ENCODE measurements around the gene ECHDC1.

The ECHDC1 gene

GRCh38 chr6:127367023-127367375 is 23.6 kb upstream of the ECHDC1 start:
- Histone ChIP-seq H3K9me3 (ENCODE audit: control insufficient read depth in 1 of 2, low read length in 2 of 2) (peaks cover 0 to 4% of the 10 kb centered on the region in 2 donors), H3K36me3 (ENCODE audit: control insufficient read depth in 1 of 2, insufficient read depth in 2 of 2, low read length in 2 of 2) (peaks cover 0 to 4% of the 10 kb centered on the region in 2 donors), H3K4me3 (ENCODE audit: low read depth in 1 of 2, low read length in 2 of 2) (no peak overlapping the region), H3K27me3 (ENCODE audit: low read depth, low read length) (no peaks in the 10 kb centered on the region), H3K27ac (ENCODE audit: low read length) (no peak overlapping the region), H3K4me1 (ENCODE audit: control insufficient read depth in 1 of 2, insufficient read depth in 2 of 2, low read length in 2 of 2) (no peaks in the 10 kb centered on the region)

- Histone ChIP-seq H3K27me3 (ENCODE audit: low read depth, low read length) (no peaks in the 10 kb centered on the region), H3K4me1 (ENCODE audit: control insufficient read depth in 1 of 2, insufficient read depth in 2 of 2, low read length in 2 of 2) (no peaks in the 10 kb centered on the region), H3K9me3 (ENCODE audit: control insufficient read depth in 1 of 2, low read length in 2 of 2) (no peaks in the 10 kb centered on the region), H3K27ac (ENCODE audit: low read length) (peak overlapping the region; percentile 18), H3K4me3 (ENCODE audit: low read depth in 1 of 2, low read length in 2 of 2) (peak overlapping the region in 1 of 2 donors; percentile 36), H3K36me3 (ENCODE audit: control insufficient read depth in 1 of 2, insufficient read depth in 2 of 2, low read length in 2 of 2) (peaks cover 0 to 4% of the 10 kb centered on the region in 2 donors)
Measured at GRCh38 chr6:127366282-127367022, 23.0 kb upstream of the ECHDC1 start.

GRCh38 chr6:127365874-127366273 is 22.5 kb upstream of the ECHDC1 start:
- H3K36me3 ChIP-seq (ENCODE audit: control insufficient read depth in 1 of 2, insufficient read depth in 2 of 2, low read length in 2 of 2) = peaks cover 0 to 4% of the 10 kb centered on the region in 2 donors
- no peaks in the 10 kb centered on the region for H3K9me3 ChIP-seq (ENCODE audit: control insufficient read depth in 1 of 2, low read length in 2 of 2)
- H3K4me3 ChIP-seq (ENCODE audit: low read depth in 1 of 2, low read length in 2 of 2) = peak overlapping the region in 1 of 2 donors; percentile 36
- H3K4me1 ChIP-seq (ENCODE audit: control insufficient read depth in 1 of 2, insufficient read depth in 2 of 2, low read length in 2 of 2) = no peaks in the 10 kb centered on the region
- H3K27me3 ChIP-seq (ENCODE audit: low read depth, low read length) = no peaks in the 10 kb centered on the region
- H3K27ac ChIP-seq (ENCODE audit: low read length) = peak overlapping the region; percentile 18

- no peaks in the 10 kb centered on the region for H3K27me3 ChIP-seq (ENCODE audit: low read depth, low read length)
- peaks cover 0 to 5% of the 10 kb centered on the region in 2 donors for H3K9me3 ChIP-seq (ENCODE audit: control insufficient read depth in 1 of 2, low read length in 2 of 2)
- H3K4me3 ChIP-seq (ENCODE audit: low read depth in 1 of 2, low read length in 2 of 2) = no peak overlapping the region
- no peak overlapping the region for H3K27ac ChIP-seq (ENCODE audit: low read length)
- H3K36me3 ChIP-seq (ENCODE audit: control insufficient read depth in 1 of 2, insufficient read depth in 2 of 2, low read length in 2 of 2) = no peaks in the 10 kb centered on the region
- no peaks in the 10 kb centered on the region for H3K4me1 ChIP-seq (ENCODE audit: control insufficient read depth in 1 of 2, insufficient read depth in 2 of 2, low read length in 2 of 2)
Measured at GRCh38 chr6:127352524-127352923, 9.1 kb upstream of the ECHDC1 start.

GRCh38 chr6:127349980-127350379 is 6.6 kb upstream of the ECHDC1 start:
- no peak overlapping the region for H3K4me3 ChIP-seq (ENCODE audit: low read depth in 1 of 2, low read length in 2 of 2)
- H3K4me1 ChIP-seq (ENCODE audit: control insufficient read depth in 1 of 2, insufficient read depth in 2 of 2, low read length in 2 of 2) = no peaks in the 10 kb centered on the region
- H3K36me3 ChIP-seq (ENCODE audit: control insufficient read depth in 1 of 2, insufficient read depth in 2 of 2, low read length in 2 of 2) = no peaks in the 10 kb centered on the region
- H3K9me3 ChIP-seq (ENCODE audit: control insufficient read depth in 1 of 2, low read length in 2 of 2) = peaks cover 0 to 5% of the 10 kb centered on the region in 2 donors
- H3K27me3 ChIP-seq (ENCODE audit: low read depth, low read length) = no peaks in the 10 kb centered on the region
- no peak overlapping the region for H3K27ac ChIP-seq (ENCODE audit: low read length)

GRCh38 chr6:127348028-127348661 is 4.7 kb upstream of the ECHDC1 start:
- H3K4me1 ChIP-seq (ENCODE audit: control insufficient read depth in 1 of 2, insufficient read depth in 2 of 2, low read length in 2 of 2) = no peaks in the 10 kb centered on the region

GRCh38 chr6:127347178-127347577 is 3.8 kb upstream of the ECHDC1 start:
- Histone ChIP-seq H3K27ac (ENCODE audit: low read length) (no peak overlapping the region), H3K4me1 (ENCODE audit: control insufficient read depth in 1 of 2, insufficient read depth in 2 of 2, low read length in 2 of 2) (peaks cover under 1 to 3% of the 10 kb centered on the region in 2 donors), H3K36me3 (ENCODE audit: control insufficient read depth in 1 of 2, insufficient read depth in 2 of 2, low read length in 2 of 2) (no peaks in the 10 kb centered on the region)

More at GRCh38 chr6:127348028-127348661, 4.7 kb upstream of the ECHDC1 start:
- no peak overlapping the region for H3K27ac ChIP-seq (ENCODE audit: low read length)
- peaks cover 0 to 5% of the 10 kb centered on the region in 2 donors for H3K9me3 ChIP-seq (ENCODE audit: control insufficient read depth in 1 of 2, low read length in 2 of 2)
- H3K4me3 ChIP-seq (ENCODE audit: low read depth in 1 of 2, low read length in 2 of 2) = no peak overlapping the region
- no peaks in the 10 kb centered on the region for H3K36me3 ChIP-seq (ENCODE audit: control insufficient read depth in 1 of 2, insufficient read depth in 2 of 2, low read length in 2 of 2)
- H3K27me3 ChIP-seq (ENCODE audit: low read depth, low read length) = no peaks in the 10 kb centered on the region

GRCh38 chr6:127345521-127345920 is 2.1 kb upstream of the ECHDC1 start:
- H3K27ac ChIP-seq (ENCODE audit: low read length) = no peak overlapping the region

More at GRCh38 chr6:127347178-127347577, 3.8 kb upstream of the ECHDC1 start:
- Histone ChIP-seq H3K9me3 (ENCODE audit: control insufficient read depth in 1 of 2, low read length in 2 of 2) (peaks cover 0 to 5% of the 10 kb centered on the region in 2 donors), H3K4me3 (ENCODE audit: low read depth in 1 of 2, low read length in 2 of 2) (no peak overlapping the region), H3K27me3 (ENCODE audit: low read depth, low read length) (no peaks in the 10 kb centered on the region)

GRCh38 chr6:127343809-127344659 is 625 bp upstream of the ECHDC1 start:
- Histone ChIP-seq H3K4me3 (ENCODE audit: low read depth in 1 of 2, low read length in 2 of 2) (peak overlapping the region; percentile 80 to 92), H3K9me3 (ENCODE audit: control insufficient read depth in 1 of 2, low read length in 2 of 2) (no peaks in the 10 kb centered on the region), H3K4me1 (ENCODE audit: control insufficient read depth in 1 of 2, insufficient read depth in 2 of 2, low read length in 2 of 2) (peaks cover 8 to 26% of the 10 kb centered on the region in 2 donors), H3K36me3 (ENCODE audit: control insufficient read depth in 1 of 2, insufficient read depth in 2 of 2, low read length in 2 of 2) (no peaks in the 10 kb centered on the region), H3K27ac (ENCODE audit: low read length) (peak overlapping the region; percentile 83), H3K27me3 (ENCODE audit: low read depth, low read length) (no peaks in the 10 kb centered on the region)

More at GRCh38 chr6:127345521-127345920, 2.1 kb upstream of the ECHDC1 start:
- Histone ChIP-seq H3K27me3 (ENCODE audit: low read depth, low read length) (no peaks in the 10 kb centered on the region), H3K4me1 (ENCODE audit: control insufficient read depth in 1 of 2, insufficient read depth in 2 of 2, low read length in 2 of 2) (peaks cover 8 to 15% of the 10 kb centered on the region in 2 donors), H3K36me3 (ENCODE audit: control insufficient read depth in 1 of 2, insufficient read depth in 2 of 2, low read length in 2 of 2) (no peaks in the 10 kb centered on the region), H3K9me3 (ENCODE audit: control insufficient read depth in 1 of 2, low read length in 2 of 2) (peaks cover 0 to 4% of the 10 kb centered on the region in 2 donors), H3K4me3 (ENCODE audit: low read depth in 1 of 2, low read length in 2 of 2) (no peak overlapping the region)

GRCh38 chr6:127342296-127342945 is 988 bp downstream of the ECHDC1 start:
- Histone ChIP-seq H3K4me1 (ENCODE audit: control insufficient read depth in 1 of 2, insufficient read depth in 2 of 2, low read length in 2 of 2) (peaks cover 8 to 30% of the 10 kb centered on the region in 2 donors), H3K9me3 (ENCODE audit: control insufficient read depth in 1 of 2, low read length in 2 of 2) (no peaks in the 10 kb centered on the region), H3K27me3 (ENCODE audit: low read depth, low read length) (no peaks in the 10 kb centered on the region), H3K4me3 (ENCODE audit: low read depth in 1 of 2, low read length in 2 of 2) (peak overlapping the region; percentile 80 to 92), H3K36me3 (ENCODE audit: control insufficient read depth in 1 of 2, insufficient read depth in 2 of 2, low read length in 2 of 2) (no peaks in the 10 kb centered on the region), H3K27ac (ENCODE audit: low read length) (peak overlapping the region; percentile 83)
